CD4-positive, alpha-beta T cell treated with Interleukin-15 for 4 hours (primary cell): ENCODE results near the gene CELSR2.
A peak's percentile ranks its signal among the peaks of the same experiment; 100 is the strongest.

ENCODE experiments used
- DNase-seq: peaks from one replicate; pipeline ENCODE4 v3.0.0-alpha.2; 2020; ENCODE audit warnings: low spot score

Gene CELSR2

DNA sequence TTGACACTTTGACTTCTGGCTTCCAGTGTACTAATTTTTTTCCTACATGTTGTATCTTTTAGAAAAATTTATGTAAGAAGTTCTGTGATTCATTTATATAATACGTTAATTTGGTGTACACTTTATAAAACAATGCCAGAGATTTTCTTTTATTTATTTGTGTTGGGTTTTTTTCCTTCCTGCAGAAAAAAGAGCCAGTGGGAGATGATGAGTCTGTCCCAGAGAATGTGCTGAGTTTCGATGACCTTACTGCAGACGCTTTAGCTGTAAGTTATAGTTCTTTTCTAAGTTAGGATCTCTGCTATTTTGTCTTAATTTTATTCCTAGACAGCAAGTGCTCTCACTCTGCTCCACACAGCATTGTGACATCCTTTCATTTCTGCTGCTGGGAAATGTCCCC, 21.2 kb upstream of the CELSR2 start:
- no peak for DNase-seq

DNA sequence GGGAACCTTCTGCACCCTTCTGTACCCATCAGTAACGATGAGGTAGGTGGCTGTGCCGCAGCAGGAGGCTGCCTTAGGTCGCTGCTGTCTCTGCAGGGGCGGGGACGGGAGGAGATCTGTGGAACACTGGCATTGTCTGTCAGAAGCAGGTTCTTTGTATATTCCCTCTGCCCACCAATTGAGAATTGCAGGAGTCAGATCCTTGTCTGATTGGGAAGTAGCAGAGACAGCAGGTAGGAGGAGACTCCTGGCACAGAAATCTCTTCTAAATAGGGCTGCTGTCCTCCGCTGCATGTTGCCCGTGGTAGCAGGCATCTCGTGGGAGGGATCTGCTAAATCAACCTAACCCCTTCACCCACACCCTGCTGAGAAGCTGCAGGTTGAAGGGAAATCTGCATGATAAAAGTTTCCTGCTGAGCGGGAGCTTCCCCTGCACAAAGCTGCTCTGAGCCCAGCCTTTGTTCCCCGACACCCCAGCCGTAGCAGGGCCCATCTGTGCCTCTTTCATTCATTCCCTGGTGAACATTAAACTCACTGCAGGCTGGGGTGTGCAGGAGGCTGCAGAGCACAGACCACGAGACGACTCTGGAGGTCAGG, 19.7 kb upstream of the CELSR2 start:
- no peak for DNase-seq

DNA sequence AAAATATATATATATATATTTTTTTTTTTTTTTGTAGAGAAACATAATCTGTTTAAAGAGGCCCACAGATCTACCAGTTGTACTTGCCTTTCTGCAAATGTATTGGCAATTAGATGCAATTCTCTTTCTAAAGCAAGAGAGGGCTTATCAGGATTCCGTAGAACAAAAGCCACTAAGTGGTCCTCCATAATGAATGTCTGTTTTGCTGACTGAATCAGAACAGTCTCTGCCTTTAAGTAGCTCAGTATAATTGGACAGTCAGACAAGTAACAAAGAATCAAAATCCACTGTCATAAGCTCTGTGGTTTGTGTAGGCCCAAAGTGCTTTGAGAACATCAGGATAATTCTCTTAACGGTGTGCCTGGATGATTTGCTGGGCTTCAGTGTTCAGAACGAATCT, 18.3 kb upstream of the CELSR2 start:
- DNase-seq, result no peak

DNA sequence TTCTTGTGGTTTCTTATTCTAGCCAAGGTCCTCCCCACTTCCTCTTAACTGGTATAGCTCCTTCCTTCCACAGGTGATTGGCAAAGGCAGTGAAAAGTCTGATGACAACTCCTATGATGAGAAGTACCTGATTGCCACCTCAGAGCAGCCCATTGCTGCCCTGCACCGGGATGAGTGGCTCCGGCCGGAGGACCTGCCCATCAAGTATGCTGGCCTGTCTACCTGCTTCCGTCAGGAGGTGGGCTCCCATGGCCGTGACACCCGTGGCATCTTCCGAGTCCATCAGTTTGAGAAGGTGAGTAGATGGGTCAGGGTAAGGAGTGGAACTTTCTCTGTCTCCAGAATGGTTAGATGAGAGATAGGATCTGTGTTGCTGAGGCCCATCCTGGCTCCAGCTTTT, 14.2 kb upstream of the CELSR2 start:
- no peak for DNase-seq

DNA sequence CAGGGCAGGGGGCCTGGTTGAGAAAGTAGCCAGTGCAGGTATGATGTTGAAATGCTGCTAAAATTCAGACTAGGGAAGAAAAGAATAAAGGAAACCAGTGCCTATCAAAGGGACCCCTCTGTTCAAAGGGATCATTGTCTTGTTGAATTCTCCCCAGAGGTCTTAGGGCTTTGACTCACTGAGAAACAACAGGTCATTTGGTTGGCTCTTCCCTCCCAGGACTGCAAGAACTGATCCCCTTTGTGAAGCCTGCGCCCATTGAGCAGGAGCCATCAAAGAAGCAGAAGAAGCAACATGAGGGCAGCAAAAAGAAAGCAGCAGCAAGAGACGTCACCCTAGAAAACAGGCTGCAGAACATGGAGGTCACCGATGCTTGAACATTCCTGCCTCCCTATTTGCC, 11.8 kb upstream of the CELSR2 start:
- DNase-seq, result no peak

DNA sequence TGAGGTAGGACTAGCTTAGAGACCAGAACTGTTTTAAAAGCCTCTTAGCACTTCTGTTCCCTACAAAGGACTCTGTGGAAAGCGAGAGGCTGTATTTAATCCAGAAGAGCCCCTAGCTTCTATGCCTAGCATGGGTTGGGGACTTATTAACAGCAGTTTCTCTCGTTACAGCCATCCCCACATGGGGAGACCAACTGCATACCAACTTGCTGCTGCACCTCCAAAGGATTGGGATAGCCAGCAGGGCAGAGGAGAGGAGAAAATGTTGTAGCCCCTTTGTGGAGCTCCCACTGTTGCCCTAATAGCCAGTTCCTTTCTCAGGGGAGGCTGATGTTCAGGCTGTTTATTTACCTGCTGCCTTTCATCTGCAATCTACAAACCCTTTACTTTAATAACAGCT, 11.0 kb upstream of the CELSR2 start:
- no peak for DNase-seq

DNA sequence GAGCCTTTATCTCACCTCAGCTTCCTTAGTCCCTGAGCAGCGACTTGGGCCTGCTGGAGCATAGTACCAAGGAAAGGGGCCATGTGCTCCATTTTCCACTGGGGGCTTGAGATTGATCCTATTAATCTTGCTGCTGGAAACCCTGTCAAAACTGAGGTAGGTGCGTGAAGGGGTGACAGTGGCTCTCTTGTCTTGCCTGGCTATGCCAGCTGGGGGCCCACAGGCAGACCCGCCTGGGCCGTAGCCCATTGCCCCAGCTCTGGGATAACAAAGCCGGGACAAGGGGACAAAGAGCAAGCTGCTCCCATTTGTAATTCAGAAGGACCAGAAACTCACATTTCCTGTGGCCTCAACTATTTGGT, 10.3 kb upstream of the CELSR2 start:
- no peak for DNase-seq

DNA sequence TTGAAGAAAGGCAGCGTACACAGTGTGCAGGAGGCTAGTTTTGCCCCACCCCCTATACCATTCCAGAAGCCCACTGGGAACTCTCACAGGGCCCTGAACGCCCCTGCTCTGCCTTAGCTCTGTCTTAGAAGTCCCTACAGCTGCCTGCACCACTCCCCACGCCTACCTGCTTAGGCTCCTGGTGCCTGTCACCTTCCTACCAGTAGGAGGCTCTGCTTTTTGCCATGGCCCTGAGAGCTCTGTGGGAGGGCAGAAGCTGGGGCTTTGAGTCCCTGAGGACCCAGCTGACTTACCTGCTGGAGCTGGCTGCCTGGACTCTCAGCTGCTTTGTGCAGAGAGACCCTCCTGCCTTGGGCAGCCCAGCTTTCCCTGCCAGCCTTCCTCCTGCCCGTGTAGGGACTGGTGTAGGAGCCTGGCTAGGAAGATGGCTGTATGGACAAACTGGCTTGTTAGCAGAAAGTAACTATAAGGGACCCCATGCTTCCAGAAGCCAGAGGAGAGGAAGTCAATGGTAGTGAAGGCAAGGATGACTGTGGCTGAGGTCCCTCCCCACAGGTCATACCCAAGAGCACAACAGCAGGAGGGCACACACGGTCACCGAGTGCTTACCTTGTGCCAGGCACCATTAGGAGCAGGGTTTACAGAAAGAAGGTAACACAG, 9.8 kb upstream of the CELSR2 start:
- DNase-seq, result peak; percentile 23

DNA sequence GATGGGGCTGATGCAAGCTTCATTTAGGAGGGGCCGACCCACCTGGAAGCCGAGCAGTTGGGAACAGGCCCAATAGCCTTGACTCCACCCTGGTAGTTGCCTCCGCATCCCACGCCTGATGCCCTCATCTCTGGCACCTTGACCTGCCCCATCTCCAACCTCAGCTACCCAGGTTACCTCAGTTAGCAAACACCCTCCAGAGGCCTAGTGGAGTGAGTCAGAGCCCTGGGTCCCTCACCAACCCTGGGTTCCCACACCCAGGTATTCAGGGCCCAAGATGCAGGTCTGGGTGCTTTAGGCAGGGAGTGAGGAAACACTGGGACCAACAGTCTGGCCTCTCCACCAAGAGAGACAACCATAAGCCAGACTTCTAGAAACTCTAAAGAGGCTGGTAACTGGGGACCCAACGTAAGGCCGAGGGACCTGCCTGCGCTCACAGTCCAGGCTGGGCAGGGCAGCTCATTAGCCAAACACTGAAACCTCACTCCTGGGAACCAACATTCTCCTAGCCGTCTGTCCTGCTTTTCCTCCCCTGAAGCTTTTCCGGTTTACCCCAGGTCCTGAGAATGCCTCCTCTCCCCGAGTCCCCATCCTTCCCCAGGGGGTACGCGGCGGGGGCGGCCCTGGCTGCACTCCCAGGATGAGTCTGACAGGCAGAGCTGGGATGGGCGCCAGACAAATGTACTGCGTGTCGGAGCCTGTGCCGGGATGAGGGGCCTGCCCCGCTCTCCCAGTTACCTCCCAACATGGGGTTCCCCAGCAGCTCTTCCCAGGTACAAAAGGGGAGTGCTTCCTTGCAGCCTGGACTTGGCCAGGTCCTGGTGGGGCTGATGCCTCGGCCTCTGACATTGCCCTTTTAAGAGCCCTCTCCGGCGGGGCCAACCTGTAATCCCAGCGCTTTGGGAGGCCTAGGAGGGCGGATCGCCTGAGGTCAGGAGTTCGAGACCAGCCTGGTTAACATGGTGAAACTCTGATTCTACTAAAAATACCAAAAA, 8.9 kb upstream of the CELSR2 start:
- peak; percentile 11 for DNase-seq

DNA sequence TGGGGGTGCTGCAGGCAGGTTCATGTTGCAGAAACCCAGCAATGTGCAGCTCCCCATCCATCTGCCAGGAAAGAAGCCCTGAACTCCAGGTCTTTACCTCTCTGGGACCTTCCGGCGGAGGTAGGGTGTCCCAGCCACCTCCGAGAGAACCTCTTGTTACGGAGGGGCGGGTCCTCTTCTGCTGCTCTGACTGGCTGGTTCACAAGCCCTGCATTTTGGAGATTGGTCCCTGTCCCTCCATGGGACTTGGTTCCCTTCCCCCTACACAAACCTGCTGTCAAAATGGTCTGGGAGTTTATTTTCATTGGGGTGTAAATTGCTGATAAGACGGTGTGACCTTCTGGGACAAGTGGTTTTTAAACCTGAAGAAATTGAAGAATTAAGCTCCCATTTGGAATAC, 8.0 kb upstream of the CELSR2 start:
- no peak for DNase-seq

DNA sequence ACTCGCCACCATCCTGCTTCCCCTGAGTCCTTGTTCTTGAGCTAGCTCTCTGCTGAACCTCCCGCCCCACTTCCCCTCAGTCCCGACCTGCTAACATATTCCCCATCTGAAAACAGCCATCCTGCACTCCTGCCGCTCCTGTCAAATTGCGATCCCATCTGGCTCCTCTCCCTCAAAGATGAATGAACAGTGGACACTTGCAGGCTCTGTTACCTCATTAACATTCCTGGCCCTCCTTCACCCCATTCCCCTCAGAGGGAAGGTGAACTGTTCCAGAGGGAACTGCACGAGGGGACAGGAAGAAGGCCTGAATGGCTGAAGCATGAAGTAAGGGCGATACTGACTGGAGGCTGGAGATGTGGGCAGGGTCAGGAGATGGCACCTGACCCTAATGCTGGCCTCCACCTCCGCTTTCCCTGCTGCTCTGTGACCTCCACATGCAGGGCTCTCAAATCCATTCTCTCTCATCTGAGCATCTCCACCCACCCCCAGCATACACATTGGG, 7.4 kb upstream of the CELSR2 start:
- DNase-seq, result no peak

DNA sequence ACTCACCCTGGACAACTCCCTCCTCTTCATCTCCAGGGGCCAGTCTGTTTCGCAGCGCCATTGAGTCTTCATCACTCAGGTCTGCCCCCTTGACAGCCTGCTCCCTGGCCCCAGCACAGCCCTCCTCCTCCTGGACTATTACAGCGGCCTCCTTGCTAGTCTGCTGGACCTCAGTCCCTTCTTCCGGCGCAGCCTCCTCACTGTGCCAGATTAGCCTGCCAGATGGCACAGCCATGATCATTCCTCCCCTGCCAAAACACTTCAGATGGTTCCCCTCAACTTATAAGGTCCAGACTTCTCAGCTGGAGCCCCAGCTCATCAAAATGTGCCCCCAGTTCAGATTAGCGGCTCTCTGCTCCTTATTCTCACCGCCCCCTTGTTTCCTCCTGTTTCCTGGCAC, 7.0 kb upstream of the CELSR2 start:
- DNase-seq, result no peak

DNA sequence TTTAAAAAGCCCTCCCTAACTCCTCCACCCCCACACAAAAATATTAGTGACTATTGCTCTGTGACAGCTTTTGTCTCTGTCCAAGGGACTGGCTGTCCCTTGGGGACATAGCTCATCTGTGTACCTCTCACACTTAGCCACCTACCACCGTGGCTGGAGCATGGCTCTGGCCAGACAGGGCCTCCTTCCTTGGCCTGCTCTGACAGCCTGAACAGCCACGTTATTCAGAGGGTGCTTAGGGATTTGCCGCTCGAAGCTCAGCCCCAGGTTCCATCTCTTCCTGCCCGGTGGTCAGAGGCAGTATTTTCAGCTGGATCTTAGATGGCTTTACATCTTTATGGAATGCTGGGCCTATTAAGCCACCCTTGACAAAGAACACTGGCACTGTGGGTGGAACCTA, 6.1 kb upstream of the CELSR2 start:
- no peak for DNase-seq

DNA sequence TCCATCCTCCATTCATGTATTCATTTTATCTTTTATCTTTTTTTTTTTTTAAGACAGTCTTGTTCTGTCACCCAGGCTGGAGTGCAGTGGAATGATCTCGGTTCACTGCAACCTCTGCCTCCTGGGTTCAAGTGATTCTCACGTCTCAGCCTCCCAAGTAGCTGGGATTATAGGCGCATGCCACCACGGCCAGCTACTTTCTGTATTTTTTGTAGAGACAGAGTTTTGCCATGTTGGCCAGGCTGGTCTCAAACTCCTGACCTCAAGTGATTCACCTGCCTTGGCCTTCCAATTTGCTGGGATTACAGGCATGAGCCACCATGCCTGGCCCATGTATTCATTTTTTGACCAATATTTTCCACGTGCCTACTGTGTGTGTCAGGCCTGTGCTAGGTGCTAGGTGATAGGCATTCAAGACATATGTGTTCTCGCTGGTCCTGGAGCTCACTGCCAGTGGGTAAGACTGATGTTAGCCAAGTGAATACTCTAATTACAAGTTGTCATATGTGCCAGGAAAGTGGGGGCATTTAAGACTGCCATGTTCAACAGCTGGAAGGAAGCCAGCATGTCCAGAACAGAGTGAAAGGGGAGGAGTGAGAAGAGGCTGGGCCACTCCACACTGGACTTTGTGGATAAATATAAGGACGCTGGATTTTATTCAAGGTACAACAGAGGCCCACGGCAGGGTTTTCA, 5.3 kb upstream of the CELSR2 start:
- DNase-seq, result no peak

DNA sequence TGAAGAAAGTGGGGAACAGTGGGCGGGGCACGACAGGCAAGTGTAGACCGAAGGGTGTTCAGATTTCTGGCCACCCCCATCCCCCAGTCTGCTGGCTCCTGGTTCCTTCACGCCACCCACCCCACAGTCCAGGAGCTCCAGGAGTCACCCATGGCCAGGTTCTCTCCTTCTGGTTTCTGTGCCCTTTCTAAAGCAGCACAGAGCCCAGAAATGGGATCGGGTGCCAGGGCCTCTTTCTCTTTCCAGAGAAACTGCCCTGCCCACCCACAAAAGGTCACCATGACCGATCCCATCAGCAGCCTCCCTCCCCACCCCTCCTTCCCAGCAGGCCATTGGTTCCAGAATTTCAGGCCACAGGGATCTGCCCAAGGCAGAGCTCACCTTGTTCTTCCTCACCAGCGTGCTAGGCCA, 3.2 kb upstream of the CELSR2 start:
- no peak for DNase-seq

DNA sequence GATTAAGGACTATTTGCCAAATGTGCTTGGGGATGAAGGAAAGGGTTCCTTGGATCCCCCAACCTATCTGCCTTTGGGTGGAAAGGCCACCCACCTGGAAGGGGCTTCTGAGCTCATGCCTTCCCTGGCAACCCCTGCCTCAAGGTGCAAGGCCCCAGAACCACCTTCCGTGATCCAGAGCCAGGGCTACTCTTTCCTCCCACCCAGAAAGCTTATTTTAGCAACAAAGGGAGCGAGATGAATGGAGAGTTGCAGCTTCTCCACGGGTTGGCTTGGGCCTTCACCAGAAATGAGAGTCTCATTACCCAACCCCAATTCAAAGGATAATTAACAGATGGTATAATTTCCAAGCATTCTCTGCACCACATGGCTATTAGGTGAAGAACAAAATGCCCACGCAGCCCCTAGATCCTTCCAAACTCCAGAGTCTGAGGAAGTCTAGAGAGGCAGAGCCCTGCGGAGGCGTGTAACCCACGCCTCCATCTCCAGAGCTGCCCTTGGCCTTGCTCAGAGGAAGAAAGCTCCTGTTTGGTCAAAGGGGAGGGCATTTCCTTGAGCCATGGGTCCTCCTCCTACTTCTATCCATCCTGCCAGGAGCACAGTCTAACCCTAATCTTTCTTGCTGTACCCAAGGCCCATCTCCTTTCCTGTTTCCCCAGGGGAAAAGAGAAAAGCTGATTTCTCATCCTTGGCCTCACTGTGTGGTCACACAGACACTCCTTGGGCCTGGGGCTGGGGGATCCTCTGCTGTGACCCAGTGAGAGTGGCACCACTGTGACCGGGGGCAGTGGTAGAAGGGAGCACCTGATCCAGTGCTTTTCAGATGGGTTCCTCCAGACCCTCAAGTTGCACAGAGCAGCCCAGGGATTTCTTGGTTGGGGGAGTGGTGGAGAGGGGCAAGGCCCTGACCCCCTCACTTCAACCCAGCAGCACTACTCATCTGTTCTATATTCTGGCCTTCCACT, 1.7 kb upstream of the CELSR2 start:
- no peak for DNase-seq

DNA sequence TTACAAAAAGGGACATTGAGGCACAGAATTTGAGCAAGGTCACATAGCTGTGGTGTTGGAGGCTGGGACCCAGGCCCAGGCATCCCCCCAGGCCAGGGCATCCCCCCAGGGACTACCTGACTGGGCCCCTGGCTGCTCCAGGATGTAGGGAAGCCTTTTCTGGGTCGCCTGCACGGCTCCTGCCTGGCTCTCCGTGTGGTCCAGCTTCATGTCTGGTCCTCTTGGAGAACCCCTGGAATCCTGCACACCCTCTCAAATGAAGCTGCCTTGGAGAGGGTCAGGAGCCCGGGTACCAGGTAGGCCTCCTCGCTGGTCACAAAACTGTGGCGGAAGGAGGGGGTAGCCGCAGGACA, 919 bp upstream of the CELSR2 start:
- DNase-seq, result no peak

DNA sequence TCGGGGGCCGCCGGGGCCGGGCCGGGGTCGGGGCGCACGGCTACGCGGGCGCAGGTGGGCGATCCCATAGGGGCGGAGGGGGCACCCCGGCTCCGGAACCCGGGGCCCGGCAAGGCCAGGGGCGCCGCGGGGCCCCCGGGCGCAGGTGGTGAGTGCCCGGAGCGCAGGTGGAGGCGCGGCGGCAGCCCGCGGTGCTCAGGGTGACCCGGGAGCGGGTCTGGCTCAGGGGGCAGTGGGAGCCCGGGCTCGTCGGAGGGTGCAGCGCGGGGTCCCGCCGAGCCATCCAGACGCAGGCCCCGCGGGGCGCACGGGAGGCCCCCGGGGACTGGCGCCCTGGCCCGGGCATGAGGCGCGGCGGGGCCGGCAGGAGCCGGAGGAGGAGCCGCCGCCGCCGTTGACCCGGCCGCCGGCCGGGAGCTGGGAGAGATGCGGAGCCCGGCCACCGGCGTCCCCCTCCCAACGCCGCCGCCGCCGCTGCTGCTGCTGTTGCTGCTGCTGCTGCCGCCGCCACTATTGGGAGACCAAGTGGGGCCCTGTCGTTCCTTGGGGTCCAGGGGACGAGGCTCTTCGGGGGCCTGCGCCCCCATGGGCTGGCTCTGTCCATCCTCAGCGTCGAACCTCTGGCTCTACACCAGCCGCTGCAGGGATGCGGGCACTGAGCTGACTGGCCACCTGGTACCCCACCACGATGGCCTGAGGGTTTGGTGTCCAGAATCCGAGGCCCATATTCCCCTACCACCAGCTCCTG, 489 bp downstream of the CELSR2 start:
- no peak for DNase-seq

DNA sequence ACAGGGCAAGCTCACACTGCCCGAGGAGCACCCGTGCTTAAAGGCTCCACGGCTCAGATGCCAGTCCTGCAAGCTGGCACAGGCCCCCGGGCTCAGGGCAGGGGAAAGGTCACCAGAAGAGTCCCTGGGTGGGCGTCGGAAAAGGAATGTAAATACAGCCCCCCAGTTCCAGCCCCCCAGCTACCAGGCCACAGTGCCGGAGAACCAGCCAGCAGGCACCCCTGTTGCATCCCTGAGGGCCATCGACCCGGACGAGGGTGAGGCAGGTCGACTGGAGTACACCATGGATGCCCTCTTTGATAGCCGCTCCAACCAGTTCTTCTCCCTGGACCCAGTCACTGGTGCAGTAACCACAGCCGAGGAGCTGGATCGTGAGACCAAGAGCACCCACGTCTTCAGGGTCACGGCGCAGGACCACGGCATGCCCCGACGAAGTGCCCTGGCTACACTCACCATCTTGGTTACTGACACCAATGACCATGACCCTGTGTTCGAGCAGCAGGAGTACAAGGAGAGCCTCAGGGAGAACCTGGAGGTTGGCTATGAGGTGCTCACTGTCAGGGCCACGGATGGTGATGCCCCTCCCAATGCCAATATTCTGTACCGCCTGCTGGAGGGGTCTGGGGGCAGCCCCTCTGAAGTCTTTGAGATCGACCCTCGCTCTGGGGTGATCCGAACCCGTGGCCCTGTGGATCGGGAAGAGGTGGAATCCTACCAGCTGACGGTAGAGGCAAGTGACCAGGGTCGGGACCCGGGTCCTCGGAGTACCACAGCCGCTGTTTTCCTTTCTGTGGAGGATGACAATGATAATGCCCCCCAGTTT, 1.3 kb downstream of the CELSR2 start:
- DNase-seq, result no peak
